Measurements from ENCODE around the gene HUWE1.
"Not testable (repeated sequence)": the region's sequence is repeated elsewhere in the genome, so short reads cannot be mapped to it uniquely, and the experiment has no call there.

HUWE1 gene

DNA sequence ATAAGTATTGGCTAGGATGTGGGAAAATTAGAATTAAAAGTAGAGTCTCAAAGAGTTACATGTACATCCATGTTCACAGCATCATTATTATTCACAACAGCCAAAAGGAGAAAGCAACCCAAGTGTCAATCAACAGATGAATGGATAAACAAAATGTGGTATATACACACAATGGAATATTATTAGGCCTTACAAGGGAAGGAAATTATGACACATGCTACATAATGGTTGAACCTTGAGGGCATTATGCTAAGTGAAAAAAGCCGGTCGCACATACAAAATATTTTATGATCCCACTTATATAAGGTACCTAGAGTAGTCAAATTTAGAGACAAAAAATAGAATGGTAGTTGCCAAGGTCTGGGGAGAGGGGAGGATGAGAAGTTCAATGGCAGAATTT lies 80.1 kb downstream of the HUWE1 start:
- no peak for DNase-seq (ENCODE audit: low read depth in 2 of 3, low spot score in 1 of 3)

DNA sequence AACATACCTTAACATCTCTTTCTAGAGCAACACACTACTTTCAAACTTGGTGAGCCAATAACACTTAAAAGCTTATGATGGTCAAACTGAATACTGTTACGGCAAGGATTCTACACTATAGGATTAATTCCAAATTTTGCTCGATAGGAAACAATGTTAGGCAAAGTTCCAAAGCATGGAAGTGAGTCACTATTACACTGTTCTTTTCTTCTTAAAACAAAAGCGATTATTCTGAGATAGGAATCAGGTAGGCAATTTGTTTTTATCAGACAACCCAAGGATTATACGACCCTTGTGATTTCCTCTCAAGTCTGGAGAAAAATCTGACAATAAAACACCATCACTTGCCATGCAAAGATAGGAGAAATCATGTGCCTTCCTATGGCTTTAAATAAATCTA lies 81.5 kb downstream of the HUWE1 start:
- DNase-seq (ENCODE audit: low read depth in 2 of 3, low spot score in 1 of 3): no peak

DNA sequence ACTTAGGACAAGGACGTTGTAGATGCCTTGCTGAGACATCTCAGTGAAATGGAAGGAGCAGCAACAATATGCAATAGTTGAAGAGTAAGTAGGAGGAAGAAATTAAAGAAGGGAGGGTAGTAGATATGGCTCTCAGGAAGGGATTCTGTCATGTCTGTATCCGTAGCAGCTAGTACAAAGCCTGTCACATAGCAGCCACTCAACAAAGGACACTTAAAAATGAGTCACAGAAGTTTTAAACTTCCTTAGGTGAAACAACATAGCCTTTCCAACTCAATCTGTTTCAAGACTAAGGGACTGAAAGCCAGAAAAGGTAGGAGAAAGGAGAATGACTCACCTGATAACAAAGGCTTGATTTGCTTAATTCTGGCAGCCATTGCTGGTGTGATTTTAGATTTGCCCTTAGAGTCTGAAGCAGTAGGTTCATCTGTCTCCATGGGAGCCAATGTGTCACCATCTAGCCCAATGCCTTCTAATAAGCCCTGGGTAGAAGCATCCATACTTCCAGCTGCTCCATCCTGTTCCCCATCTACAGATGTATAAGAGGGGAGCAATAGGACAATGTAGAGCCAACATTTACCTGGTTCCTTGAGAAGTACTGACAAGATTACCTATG lies 86.6 kb downstream of the HUWE1 start:
- no peak for DNase-seq (ENCODE audit: low read depth in 2 of 3, low spot score in 1 of 3)

DNA sequence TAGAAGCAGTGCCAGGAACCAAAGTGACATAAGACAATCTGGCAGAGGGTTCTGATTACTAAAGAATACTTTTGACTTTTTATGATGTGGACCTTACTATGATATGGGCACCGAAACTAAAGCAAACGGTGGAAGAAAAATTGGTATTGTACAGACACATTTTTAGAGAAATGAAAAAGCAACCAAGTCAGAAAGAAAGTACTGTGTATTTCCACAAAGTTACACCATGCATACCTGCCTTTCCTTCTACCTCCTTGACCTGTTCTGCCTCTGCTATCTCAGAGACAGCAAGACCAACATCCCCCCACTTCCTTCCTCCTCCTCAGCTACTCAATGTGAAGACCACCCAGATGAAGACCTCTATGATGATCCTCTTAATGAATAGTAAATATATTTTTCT lies 88.3 kb downstream of the HUWE1 start:
- no peak for DNase-seq (ENCODE audit: low read depth in 2 of 3, low spot score in 1 of 3)

DNA sequence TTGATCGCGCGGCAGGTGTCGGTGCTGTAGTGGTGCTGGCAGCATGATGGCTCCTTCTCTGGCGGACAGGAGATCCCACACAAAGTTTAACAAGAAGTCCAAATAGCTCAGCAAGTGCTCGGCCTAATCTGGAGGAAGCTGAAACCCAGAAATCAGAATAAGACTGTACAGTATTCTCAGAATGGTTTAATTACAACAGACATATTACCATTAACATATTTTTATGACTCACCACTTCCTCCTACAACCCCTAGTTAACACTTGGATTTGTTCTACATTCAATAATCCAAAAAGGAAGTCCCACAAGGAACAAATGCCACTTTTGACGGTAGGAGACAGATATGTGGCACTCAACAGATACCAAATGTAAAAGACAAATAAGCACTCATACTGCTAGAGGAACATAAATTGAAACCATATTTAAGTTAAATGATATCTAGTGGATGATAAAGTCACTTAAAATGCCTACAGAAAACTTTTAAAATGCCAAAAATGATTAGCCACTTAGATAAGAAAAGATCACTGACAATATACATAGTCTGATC lies 91.2 kb downstream of the HUWE1 start:
- DNase-seq (ENCODE audit: low read depth in 2 of 3, low spot score in 1 of 3): no peak

DNA sequence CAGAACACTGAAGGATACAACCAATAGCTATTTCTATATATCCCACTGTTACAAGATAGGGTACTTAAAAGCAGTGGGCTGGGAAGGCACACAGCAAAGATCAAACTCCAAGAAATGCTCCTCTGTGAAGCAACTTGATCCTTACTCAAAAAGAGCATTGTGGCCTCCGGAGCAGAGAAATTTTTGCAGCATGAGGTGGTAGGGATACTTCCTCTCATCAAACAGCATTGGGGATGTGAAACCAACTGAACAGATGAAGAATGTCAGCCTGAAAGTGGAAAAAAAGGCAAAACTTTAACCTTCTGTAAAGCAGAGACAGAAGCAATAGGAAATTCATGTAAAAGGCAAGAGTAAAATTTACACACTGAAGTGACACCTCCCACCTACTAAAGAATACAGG lies 92.2 kb downstream of the HUWE1 start:
- DNase-seq (ENCODE audit: low read depth in 2 of 3, low spot score in 1 of 3): no peak

DNA sequence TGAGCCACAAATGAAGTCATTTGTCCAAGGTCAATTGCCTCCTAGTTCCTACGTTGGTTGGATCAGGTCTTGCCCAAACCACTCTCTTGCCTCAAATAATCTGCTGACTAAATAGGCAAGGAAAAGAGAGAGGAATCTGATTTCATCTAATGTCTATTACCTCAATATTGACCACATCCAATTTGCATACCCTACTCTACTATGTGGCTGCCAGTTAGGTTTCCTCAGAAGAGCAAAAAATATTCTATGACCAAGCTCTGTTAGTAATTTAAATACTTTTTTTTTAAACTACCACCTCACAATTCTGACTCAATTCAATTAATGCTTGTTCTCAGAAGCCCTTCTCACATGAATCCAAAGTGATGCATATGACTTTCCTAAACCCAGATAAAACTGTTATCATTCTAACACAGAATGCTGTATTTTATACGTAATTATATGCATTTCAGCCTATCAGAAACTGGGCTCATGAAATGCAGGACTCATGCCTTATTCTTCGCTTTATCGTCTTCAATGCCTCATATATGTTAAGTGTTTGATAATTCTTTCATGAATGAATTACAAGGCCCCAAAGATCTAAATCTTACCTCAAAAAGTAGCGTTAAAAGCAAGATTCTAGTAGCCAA lies 98.6 kb downstream of the HUWE1 start:
- no peak for DNase-seq (ENCODE audit: low read depth in 2 of 3, low spot score in 1 of 3)

DNA sequence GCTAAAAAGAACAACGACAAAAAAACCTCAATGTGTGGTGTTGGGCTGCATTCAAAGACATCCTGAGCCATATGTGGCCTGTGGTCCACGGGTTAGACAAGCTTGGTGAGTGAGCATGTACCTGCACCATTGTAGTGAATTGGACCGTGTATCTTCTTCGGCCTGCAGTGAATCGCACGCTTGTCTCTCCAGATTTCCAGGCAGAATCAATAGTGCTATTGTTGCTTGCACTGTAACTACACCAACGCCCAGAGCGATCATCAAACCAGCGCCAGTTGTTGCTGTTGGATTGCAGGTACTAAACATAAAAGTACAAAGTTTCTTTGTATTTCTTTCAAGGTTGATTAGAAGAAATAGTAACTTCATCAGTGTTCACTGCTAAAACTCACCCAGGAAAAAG lies 101.6 kb downstream of the HUWE1 start:
- DNase-seq (ENCODE audit: low read depth in 2 of 3, low spot score in 1 of 3): no peak

DNA sequence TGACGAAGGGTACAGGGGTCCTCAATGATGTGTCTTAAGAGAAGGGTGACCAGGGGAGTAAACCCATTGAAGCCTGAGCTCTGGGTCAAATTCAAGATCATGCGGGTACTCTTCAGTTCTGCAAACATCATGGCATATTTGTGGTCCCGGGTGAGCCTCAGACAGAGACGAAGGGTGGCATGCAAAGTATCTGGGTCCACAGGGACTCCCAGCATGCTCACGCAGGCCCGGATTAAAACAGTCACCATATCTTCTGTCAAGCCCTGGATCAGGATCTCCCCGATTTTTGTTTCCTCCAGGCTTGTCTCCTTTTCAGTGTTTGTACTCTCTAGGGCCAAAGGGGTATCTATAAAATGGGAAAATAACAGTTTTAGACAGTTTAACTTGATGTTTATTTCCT lies 102.9 kb downstream of the HUWE1 start:
- DNase-seq (ENCODE audit: low read depth in 2 of 3, low spot score in 1 of 3): no peak

DNA sequence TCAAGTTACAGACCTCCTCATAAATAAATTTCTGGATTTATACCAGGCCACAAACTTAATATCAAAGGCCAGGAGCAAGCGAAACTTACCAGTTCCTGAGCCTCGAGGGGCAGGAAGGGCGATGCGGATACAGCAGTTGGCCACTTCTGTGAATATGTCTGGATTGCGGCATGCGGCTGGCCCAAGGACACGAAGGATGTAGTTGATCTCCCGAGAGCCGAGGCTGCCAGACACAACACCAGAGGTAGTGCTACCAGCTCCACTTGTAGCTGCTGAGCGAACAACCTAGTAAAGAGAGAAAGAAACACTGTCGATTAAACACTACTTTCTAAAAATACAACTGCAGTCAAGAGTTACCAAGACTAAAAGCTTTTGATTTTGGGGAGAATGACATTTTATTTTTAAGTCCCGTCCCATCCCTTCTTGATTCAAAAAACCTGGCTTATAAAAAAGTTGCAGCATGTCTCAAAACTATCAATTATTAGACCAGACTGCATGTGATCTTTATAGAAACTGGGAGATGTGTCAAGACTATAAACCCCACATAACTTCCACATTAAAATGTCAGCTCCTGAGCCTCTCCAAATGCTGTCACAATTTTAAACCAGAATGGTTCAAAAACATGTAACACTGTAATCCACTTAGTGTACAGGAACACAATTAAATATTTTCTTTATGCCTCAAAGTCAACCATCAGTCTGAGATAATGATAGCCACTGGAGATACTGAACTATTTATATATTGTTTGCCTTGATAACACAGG lies 105.6 kb downstream of the HUWE1 start:
- DNase-seq (ENCODE audit: low read depth in 2 of 3, low spot score in 1 of 3): no peak

DNA sequence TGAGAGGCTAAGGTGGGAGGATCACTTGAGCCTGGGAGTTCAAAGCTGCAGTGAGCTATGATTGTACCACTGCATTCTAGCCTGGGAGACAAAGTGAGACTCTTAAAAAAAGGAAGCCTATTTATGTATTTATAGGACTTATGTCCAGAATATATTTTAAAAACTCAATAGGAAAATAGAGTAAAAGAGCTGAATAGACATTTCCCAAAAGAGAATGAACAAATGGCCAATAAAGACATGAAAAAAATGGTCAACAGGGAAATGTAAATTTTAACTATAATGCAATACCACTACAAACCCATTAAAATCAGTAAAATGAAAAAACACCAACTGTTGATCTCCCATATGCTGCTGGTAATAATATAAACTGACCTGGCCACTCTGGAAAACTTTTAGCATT lies 115.0 kb downstream of the HUWE1 start:
- no peak for DNase-seq (ENCODE audit: low read depth in 2 of 3, low spot score in 1 of 3)

DNA sequence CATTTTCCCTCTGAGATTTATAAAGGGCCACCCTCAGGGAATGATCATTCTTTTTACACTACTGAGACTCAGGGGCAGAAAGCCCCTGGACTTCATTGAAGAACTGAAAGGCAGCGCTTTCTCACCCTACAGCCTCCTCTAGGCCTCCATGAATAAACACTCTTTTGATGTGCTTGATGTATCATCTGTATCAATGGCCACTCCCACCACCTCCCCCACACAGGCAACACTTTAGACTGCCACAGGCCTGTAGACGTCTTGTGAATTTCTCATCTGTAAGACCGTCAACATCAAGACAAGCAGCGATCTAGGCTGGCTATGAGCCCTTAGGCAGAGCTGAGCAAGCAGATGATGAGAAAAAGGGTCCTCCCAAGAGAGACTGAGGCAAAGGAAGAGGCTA lies 123.2 kb downstream of the HUWE1 start:
- DNase-seq (ENCODE audit: low read depth in 2 of 3, low spot score in 1 of 3): no peak

DNA sequence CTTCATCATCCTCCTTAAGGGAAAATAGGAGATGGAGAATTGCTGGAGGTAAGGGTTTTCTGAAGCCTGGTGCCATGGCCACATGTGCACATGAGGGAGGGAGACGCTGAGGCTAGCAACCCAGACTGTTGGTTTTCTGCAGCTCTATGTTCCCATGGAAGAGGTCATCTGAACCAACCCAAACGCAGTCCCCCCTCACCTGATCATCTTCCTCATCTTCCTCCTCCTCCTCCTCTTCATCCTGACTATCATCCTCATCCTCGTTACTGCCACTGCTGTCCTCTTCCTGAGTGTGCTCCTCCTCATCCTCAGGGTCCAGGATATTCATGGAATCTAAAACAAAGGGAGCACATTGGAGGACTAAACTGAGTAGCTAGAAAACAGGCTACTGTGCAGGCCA lies 124.6 kb downstream of the HUWE1 start:
- no peak for DNase-seq (ENCODE audit: low read depth in 2 of 3, low spot score in 1 of 3)

DNA sequence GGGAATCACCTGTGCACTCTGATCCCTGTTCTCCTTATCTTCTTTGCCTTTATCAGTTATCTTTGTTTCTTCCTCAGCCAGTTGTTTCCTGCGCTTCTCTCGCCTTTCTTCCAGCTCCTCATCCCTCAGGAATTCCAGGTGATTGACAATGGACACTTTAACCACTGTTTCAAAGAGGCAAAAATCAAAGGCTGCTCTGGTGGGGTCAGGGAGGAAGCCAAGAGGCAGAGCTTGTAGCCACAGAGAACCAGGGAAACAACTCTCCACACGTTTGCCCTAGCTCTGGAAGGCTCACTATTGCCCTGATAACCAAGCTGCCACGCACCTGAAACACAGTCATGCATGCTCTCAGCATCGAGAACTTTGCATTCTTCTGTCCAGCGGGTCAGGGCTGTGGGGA lies 127.9 kb downstream of the HUWE1 start:
- DNase-seq (ENCODE audit: low read depth in 2 of 3, low spot score in 1 of 3): no peak

DNA sequence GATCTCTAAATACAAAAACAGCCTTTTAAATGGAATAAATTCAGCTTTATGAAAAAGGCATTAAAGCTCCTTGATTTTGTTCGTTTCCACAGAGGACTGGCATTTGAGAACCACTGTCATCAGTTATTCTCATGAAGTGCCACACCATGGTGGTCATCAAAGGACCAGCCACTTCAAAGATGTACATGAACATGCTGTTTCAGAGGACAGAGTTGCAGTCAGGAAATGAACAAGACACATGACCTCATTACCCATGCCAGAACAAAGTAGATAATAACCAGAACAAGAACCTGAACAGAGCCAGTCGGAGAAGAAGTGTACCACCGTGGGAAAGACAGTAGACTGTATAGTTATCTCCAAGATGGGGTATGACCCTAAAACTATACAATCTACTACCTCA lies 129.7 kb downstream of the HUWE1 start:
- DNase-seq (ENCODE audit: low read depth in 2 of 3, low spot score in 1 of 3): no peak

DNA sequence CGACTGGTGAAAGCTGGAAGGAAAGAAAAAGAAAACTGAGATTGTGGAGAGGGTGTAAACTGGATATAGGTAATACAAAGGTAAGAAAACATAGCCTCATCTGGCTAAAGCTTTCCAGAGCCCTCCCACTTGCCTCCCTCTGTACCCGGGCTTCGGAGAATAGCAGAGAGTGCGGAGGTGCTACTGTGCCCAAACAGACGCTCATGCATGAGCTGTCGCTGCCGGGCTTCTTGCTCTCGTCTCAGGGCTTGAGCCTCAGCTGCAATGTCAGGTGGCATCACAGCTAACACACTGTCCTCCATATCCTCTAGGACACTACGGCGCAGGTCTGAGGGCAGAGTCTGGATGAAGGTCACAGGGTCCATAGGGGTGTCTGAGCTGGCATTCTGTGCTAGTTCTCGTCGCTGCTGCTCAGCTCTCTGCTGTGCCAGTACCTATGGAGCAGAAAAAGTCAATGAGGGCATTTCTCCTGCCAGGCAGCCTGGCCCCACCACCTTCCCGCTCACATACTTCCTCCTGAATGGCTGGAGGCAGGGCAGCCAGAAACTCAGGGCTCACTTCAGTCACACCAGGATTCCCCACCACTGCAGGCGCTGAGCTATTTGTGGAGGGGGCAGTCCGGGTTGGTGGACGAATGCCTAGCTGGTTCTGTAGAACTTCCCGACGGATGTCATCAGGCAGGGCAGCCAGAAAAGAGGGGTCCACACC lies 135.6 kb downstream of the HUWE1 start:
- no peak for DNase-seq (ENCODE audit: low read depth in 2 of 3, low spot score in 1 of 3)

DNA sequence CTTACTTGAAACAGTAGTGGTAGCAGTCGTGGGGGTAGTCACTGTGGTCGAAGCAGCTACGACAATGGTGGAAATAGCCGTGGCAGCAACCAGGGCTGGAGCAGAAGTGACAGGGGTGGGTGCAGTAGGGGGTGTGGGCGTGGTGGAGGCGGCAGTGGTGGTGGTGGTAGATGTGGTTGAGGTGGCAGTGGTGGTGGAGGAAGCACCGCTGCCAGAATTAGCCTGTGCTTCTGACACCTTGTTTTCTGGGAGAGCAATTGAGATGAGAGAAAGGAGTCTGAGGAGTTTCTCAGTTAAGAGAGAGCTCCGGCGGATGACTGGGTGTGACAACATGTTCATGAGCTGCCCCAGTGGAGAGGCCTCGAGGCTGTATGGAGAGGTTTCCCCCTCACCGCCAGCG lies 138.9 kb downstream of the HUWE1 start:
- DNase-seq (ENCODE audit: low read depth in 2 of 3, low spot score in 1 of 3): no peak

DNA sequence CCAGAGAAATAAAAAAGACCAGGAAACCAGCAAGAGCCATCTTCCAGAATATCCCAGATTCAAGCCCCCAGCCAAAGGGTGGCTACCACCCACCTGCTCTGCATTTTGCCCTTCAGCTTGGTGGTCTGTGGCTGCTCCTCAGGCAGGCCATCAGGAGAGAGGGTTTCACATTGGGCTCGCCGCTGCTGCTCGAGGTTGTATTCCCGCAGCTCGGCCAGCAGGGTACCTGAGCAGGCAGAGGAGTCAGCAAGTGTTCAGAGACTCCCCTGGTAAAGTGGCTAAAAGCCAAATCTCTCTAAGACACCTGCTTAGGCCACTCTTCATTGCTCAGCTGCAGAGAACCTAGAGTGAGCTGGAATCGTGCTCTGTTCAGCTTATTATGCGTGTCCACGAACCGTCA lies 141.6 kb downstream of the HUWE1 start:
- DNase-seq (ENCODE audit: low read depth in 2 of 3, low spot score in 1 of 3): no peak

DNA sequence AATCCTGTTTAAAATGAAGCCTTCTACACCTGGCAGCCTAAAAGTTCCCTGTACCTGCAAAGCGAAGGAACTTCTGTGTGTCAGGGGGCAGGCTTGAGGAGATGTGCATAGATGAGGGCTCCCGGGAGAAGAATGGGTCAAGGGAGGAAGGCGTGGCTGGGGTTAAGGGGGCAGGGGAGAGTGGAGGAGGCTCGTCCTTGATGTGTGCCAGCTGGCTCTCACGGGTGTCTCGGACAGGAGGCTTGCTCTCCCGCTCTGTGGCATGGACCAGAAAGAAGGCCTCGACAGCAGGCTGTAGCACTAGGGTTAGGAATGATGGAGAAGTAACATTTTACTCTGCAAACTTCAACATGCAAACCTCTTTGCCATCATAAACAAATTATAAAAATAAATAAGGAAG lies 147.7 kb downstream of the HUWE1 start:
- no peak for DNase-seq (ENCODE audit: low read depth in 2 of 3, low spot score in 1 of 3)

DNA sequence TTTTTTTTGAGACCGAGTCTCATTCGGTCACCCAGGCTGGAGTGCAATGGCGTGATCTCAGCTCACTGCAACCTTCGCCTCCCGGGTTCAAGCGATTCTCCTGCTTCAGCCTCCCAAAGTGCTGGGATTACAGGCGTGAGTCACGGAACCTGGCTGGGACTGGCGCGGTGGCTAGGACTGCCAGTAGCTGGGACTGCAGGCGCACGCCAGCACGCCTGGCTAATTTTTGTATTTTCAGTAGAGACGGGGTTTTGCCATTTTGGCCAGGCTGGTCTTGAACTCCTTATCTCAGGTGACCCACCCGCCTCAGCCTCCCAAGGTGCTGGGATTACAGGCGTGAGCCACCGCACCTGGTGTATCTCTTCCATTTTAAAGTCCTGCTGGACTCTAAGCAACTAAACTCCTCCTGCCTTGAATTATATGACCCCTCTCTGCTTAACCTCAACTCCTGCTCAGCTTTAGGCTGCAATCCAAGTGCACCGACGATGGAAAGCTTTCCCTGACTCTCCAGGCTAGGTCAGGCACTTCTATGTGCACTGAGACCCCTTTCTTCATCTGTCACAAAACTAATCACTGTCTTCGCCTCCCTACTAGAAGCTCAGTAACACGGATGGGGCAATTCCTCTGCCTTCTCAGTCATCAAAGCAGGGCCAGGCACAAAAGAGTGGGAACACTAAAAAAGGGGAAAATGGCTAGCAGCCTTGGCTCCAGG lies 155.1 kb downstream of the HUWE1 start:
- not testable (repeated sequence) for DNase-seq (ENCODE audit: low read depth in 2 of 3, low spot score in 1 of 3)

DNA sequence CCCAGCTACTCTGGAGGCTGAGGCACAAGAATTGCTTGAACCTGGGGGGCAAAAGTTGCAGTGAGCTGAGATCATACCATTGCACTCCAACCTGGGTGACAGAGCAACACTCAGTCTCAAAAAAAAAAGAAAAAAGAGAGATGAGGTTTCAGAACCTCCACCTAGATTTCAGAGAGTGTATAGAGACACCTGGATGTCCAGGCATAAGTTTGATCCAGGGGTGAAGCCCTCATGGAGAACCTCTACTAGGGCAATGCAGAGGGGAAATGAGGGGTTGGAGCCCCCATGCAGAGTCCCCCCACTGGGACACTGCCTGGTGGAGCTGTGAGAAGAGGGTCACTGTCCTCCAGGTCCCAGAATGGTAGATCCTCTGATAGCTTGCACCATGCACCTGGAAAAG lies 159.5 kb downstream of the HUWE1 start:
- no peak for DNase-seq (ENCODE audit: low read depth in 2 of 3, low spot score in 1 of 3)

Measured in stimulated activated CD4-positive, alpha-beta T cell treated with anti-CD3 and anti-CD28 coated beads, Interleukin-12 subunit alpha, Interleukin-12 subunit beta, amount 100 ng/mL, for 48 hours (primary cell).